Left kidney (tissue), 8 donors: ENCODE results near the gene RHOXF2B. TPM values are rescaled to one million over a fixed set of nuclear protein-coding genes. Genes with fewer than 3 reads are reported as not detected.
"Not testable (repeated sequence)": the region's sequence is repeated elsewhere in the genome, so short reads cannot be mapped to it uniquely, and the experiment has no call there.

Experiments used
- DNase-seq: peaks from one replicate; pipeline ENCODE4 v3.0.0-alpha.2; 2013
- long read RNA-seq, 8 donors: transcript quantifications; one replicate each; lab custom pipeline, GENCODE V29; 2026
- polyA plus RNA-seq: library from polyadenylated mRNA; unstranded; fragments of 120-200 nt; gene quantifications from one replicate; pipeline ENCODE4 v1.2.1, GENCODE V29; 2013; ENCODE audit not compliant: insufficient read length

Gene RHOXF2B
- polyA plus RNA-seq: not detected
- long read RNA-seq, donor 1: 0 reads
- long read RNA-seq, donor 2: 0 reads
- long read RNA-seq, donor 3: 0 reads
- long read RNA-seq, donor 4: 0 reads
- long read RNA-seq, donor 5: 0 reads
- long read RNA-seq, donor 6: 0 reads
- long read RNA-seq, donor 7: 0 reads
- long read RNA-seq, donor 8: 0 reads

- not testable (repeated sequence) for DNase-seq
These were observed at the start of gene RHOXF2B for GRCh38 chrX:120077590-120077989. TSS of gene RHOXF2B (minus strand) at chrX:120077690. CDS start at chrX:120077552, 138 bp downstream.

DNA sequence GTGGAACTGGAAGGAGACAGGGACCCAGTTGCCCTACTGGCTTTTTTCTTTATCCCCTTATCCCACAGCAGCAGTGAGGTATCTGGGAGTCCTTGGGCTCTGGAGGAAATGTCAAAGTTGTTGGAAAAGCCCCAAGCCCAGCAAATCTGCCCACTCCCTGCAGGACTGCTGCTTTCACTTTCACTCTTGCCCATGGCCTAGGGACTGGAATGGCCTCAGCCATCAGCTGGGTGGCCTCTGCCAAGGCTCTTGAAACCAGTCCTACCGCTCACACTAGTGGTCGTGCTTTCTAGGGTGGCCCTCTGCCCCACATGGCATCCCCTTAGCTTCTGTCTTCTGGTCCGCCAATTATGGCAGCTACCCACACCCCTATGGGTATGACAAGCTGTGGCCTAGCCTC is 48.0 kb upstream of the RHOXF2B start:
- DNase-seq: no peak

- no peak for DNase-seq
These were observed 42.7 kb upstream of the RHOXF2B start for GRCh38 chrX:120120223-120120622.

DNA sequence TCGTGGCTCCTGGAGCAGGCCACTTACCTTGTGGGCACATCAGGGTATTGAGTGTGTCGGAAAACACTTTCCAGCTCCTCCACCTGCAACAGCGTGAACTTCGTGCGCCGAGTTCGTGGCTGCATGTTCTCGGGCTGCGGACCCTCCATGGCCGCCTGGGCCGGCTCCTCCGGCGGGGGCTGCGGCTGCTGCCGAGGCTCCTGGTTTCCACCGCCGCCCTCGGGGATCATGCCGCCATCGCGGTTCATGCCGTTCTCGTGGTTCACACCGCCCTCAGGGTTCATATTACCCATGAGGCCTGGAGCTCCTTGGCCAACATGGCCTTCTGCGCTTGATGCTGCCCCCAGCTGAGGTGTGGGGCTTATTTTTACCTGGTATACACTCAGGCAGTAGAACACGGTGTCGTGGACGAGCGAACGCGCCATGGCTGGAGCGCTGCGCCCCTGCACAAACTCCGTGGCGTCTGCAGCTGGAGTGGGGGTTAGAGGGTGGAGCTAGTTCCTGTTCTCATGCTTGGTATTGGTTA is 38.0 kb upstream of the RHOXF2B start, which contains the start of gene RHOXF1:
Gene RHOXF1, minus strand, starts transcription at position 476 of the 526 bp plus-strand sequence. Its CDS starts 51 bp downstream, at position 425.
- no peak for DNase-seq

DNA sequence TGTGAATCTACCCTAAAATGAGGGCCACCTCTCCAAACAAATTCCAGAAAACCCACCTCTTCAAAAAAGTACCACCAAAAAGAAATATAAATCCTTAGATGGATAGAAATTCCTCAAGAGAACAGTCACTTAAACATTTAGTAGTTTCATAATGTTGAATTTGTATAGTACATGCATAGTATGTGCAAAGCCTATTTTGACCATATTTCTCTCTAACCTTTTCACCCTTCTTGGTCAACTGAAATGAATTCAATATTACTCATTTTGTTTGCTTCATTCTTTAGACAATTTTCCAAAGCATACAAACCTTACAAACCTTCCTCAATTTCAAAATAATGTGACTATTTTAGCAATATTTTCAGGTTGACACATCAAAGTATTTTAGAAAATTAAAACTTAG is 34.1 kb upstream of the RHOXF2B start:
- no peak for DNase-seq

DNA sequence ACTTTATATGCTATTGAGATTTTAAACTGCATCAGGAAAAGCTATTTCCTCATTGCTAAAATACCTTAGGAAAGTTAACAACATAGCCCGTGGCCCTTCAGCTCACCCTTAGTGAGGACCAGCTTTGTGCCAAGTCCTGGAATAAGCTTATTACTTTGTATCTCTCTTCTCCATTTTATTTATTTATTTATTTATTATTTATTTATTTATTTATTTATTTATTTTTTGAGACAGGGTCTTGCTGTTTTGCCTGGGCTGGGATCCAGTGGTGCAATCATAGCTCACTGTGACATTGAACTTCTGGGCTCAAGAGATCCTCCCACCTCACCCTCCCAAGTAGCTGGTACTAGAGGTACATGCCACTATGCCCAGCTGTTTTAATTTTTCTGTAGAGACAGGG is 31.9 kb upstream of the RHOXF2B start:
- DNase-seq: no peak

DNA sequence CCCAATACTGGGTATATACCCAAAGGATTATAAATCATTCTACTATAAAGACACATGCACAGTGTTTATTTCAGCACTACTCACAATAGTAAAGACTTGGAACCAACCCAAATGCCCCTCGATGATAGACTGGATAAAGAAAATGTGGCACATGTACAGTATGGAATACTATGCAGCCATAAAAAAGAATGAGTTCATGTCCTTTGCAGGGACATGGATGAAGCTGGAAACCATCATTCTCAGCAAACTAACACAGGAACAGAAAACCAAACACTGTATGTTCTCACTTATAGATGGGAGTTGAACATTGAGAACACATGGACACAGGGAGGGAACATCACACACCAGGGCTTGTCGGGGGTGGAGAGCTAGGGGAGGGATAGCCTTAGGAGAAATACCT is 27.2 kb upstream of the RHOXF2B start:
- DNase-seq: not testable (repeated sequence)

- not testable (repeated sequence) for DNase-seq
These were observed 23.6 kb upstream of the RHOXF2B start for GRCh38 chrX:120101057-120101456.

GRCh38 chrX:120090208-120090607 is 12.7 kb upstream of the RHOXF2B start:
- DNase-seq: no peak

DNA sequence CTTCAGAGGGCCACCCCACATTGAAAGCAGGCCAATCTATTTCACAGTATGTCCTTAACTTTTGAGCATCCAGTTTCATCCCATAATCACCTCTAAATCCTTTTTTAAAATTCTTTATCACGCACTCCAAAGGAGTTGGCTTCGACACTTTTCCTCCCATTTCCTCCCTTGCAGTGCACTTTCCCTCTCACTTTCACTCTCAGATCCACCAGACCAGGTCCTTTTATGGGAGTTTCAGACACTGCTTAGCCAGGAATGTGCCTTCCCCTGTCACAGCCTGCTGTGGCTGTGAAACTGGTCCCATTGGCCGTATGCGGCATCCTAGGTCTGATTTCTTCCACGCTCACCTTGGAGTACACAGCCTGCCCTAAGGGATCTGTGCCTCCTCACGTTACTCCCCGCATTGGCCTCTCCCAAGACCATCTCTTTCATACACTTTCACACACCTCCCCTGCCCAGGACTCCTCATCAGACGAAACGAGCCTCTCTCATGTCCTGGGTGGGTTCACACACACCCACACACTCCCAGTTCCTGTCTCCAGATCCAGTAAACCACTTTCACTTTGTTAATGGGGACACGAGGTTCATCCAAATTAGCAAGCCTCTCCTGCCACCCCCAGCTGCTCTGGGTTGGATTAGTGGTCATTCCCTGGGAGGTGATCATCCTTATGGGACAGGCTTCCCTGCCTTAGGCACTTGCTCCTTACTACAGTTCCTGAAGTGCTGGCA is 10.0 kb upstream of the RHOXF2B start:
- DNase-seq: no peak

- DNase-seq: not testable (repeated sequence)
These were observed 8.2 kb upstream of the RHOXF2B start for GRCh38 chrX:120085553-120086185.

- DNase-seq: not testable (repeated sequence)
These were observed 11.3 kb downstream of the RHOXF2B start for GRCh38 chrX:120066169-120066568.

DNA sequence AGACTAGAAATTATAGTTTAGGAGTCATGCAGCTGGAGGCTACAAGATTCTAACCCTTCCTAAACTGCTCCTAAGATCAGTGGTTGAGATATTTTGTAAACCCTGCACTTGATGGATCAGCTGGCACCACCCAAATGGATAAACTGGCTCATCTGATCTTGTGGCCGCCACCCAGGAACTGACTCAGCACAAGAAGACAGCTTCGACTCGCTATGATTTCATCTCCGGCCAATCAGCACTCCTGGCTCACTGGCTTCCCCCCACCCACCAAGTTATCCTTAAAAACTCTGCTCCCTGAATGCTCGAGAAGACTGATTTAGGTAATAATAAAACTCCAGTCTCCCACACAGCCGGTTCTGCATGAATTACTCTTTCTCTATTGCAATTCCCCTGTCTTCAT is 34.8 kb downstream of the RHOXF2B start:
- DNase-seq: not testable (repeated sequence)

GRCh38 chrX:120042247-120042646 is 35.2 kb downstream of the RHOXF2B start:
- DNase-seq: not testable (repeated sequence)

GRCh38 chrX:120040176-120040575 is 37.3 kb downstream of the RHOXF2B start:
- DNase-seq: not testable (repeated sequence)

DNA sequence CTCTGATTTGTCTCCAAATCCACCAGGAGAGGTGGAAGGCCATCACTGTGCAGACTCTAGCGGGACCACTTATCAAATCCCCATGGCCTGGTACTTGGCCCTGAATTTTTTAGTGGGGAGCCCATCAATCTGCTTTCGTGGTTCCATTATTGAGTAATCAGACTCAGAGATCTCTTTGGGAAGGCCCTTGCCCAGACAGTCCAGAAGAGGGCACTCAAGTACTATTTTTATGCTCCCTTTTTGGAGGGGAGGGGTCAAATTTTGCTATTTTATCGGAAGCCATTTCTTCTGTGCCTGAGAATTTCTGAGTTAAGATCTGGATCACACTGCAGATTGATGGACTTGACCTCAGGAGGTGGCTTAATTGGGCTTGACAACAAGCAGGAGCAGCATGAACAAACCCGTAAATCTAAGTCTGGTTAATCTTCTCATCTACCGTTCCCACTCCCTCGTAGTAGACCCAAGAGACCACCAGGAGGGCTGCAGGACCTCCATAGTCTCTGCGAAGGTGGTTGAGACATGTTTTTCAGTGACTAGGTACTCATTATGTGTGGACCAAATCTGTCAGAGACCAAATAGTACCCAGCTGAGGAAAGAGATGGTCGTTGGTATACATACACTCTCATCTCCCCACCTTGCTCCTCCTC is 38.3 kb downstream of the RHOXF2B start:
- DNase-seq: not testable (repeated sequence)

- DNase-seq: no peak
These were observed 40.8 kb downstream of the RHOXF2B start for GRCh38 chrX:120036704-120037103.

- not testable (repeated sequence) for DNase-seq
These were observed 41.8 kb downstream of the RHOXF2B start for GRCh38 chrX:120035522-120036309.

DNA sequence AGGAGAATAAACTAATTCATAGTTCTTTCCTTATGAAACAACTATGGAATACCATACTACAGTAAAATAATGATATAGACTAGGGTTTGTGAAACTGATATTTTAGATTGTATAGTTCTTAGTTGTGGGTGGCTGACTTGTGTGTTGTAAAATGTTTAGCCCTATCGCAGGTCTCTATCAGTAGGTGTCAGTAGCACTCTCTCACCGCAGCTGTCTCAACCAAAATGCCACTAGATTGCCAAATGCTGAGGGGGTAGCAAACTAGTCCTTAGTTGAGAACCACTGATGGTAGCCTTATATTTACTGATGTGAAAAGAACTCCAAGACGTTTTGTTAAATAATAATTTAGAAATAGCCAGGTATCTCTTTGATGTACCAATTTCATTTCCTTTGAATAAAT is 48.1 kb downstream of the RHOXF2B start:
- DNase-seq: no peak

- no peak for DNase-seq
These were observed 54.2 kb downstream of the RHOXF2B start for GRCh38 chrX:120023259-120023658.

DNA sequence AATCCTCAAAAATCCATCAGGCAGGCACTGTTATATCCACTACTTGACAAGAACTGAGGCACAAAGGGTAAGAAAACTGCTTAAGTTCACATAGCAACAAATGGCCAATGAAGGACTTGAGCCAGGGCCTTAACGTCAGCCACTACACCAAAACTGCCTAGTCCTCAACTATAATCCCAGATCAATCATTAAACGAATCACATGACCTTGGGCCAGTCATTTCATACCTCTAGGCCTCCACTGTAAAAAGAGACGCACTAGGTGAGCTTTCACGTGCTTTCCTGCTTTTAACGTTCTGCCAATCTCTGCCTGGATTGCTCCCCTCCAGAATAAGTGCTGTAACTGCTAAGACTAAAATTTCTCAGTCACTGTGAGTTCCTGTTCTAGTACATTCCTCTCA is 54.7 kb downstream of the RHOXF2B start:
- DNase-seq: no peak
